Aorta (tissue), 5 donors: ENCODE data around the gene TBX19. TPM values are rescaled to one million over a fixed set of nuclear protein-coding genes. Genes with fewer than 3 reads are reported as not detected.

Experiments used
- ATAC-seq: fragments of 200-7000 bp; cut with Tn5 transposase; one replicate; pipeline ENCODE4 v1.9.1; 2022; ENCODE audit warnings: moderate library complexity; ENCODE audit not compliant: low FRiP score
- DNase-seq, 2 donors: peaks; one replicate each; pipeline ENCODE4 v3.0.0-alpha.2; 2020
- H3K27ac ChIP-seq, 2 donors: one replicate each; pipeline ENCODE4 v1.5.1; 2013; ENCODE audit warnings: low read length in 2 of 2, mild to moderate bottlenecking in 2 of 2, moderate library complexity in 2 of 2, control low read depth in 1 of 2, inconsistent platforms in 1 of 2, low read depth in 1 of 2
- H3K27me3 ChIP-seq, 2 donors: one replicate each; pipeline ENCODE4 v1.6.1; 2013; ENCODE audit warnings: control low read depth in 1 of 2, low read length in 1 of 2, mild to moderate bottlenecking in 1 of 2, moderate library complexity in 1 of 2; ENCODE audit not compliant: insufficient read depth in 2 of 2, control insufficient read depth in 1 of 2
- H3K36me3 ChIP-seq, 2 donors: one replicate each; pipeline ENCODE4 v1.6.1; 2013; ENCODE audit warnings: control low read depth in 1 of 2, low read length in 1 of 2, mild to moderate bottlenecking in 1 of 2; ENCODE audit not compliant: insufficient read depth in 2 of 2, control insufficient read depth in 1 of 2
- H3K4me1 ChIP-seq, 2 donors: one replicate each; pipeline ENCODE4 v1.6.1; 2013; ENCODE audit warnings: low read length in 2 of 2, control low read depth in 1 of 2, mild to moderate bottlenecking in 1 of 2, moderate library complexity in 1 of 2; ENCODE audit not compliant: insufficient read depth in 2 of 2, control insufficient read depth in 1 of 2
- H3K4me3 ChIP-seq, 2 donors: one replicate each; pipeline ENCODE4 v1.5.1; 2013; ENCODE audit warnings: low read length in 2 of 2, control low read depth in 1 of 2, mild to moderate bottlenecking in 1 of 2
- H3K9me3 ChIP-seq: one replicate; pipeline ENCODE4 v1.6.1; 2013; ENCODE audit warnings: mild to moderate bottlenecking, low read length; ENCODE audit not compliant: control insufficient read depth
- WGBS, 2 donors: extraction: QIAGEN DNeasy Blood & Tissue Kit; methylation state at CpG; one replicate each; pipeline ENCODE4 v1.1.7; 2013; 5-methylcytosine and 5-hydroxymethylcytosine counted together
- intact Hi-C, 2 donors: fragments of 100-400 bp; cut with DNase I; formaldehyde crosslinking; loops; one replicate each; pipeline versions ENCODE4 v1.14.2 to v1.15.0; 2022
- polyA plus RNA-seq, 2 donors: library from polyadenylated mRNA; stranded (reverse); fragments of 200-250 nt; gene quantifications; one replicate each; pipeline ENCODE4 v1.2.3, GENCODE V29; 2013
- total RNA-seq, 2 donors: library from RNA; stranded (reverse); fragmentation: NEBNext Ultra II Directional; extraction: Animal tissue kit (Norgen Biotek cat#: 25700); gene quantifications; one replicate each; pipeline ENCODE4 v1.2.1, GENCODE V29; 2021
- donor health status: healthy with polysubstance abuse.
- donor health status: Bipolar disorder and iron deficiency.
- donor health status: DM: no; HTN: no; CAD: no.
- donor health status: DM: no; HTN: no; CAD: no.
- donor health status: DM: yes; HTN: yes; CAD: no.

TBX19 gene
- total and polyA plus RNA-seq, 4 donors = 0.50 to 8.8 (median 4.8) TPM

GRCh38 chr1:168338589-168339503 lies 58.2 kb downstream of the TBX19 start:
- Histone ChIP-seq H3K36me3 (no peaks in the 10 kb centered on the region), H3K4me1 (no peaks in the 10 kb centered on the region), H3K9me3 (no peaks in the 10 kb centered on the region), H3K4me3 (no peak overlapping the region), H3K27ac (no peak overlapping the region), H3K27me3 (no peaks in the 10 kb centered on the region)
- 93 to 95% methylated on average over 13 of the region's 13 CpGs for WGBS, 2 donors
- no peak for ATAC-seq
- intact Hi-C loops = no loop called here
- DNase-seq = no peak

GRCh38 chr1:168340781-168341482 lies 60.3 kb downstream of the TBX19 start:
- Histone ChIP-seq H3K4me1 (no peaks in the 10 kb centered on the region), H3K4me3 (no peak overlapping the region), H3K27me3 (no peaks in the 10 kb centered on the region), H3K27ac (no peak overlapping the region), H3K9me3 (no peaks in the 10 kb centered on the region), H3K36me3 (no peaks in the 10 kb centered on the region)
- intact Hi-C loops = loop anchor here (5.0 to 10.0 kb wide), 3 partner anchors 234 to 1006 kb away; partner anchors contain the start of gene XCL1 (in 1 of the 2)
- ATAC-seq (no peak), DNase-seq (no peak)
- WGBS, 2 donors = 78 to 89% methylated on average over 3 of the region's 3 CpGs

- intact Hi-C loops = loop anchor here (5.0 to 10.0 kb wide), 3 partner anchors 233 to 1006 kb away; partner anchors contain the start of gene XCL1 (in 1 of the 2)
- 39 to 45% methylated on average over 3 of the region's 3 CpGs for WGBS, 2 donors
- ATAC-seq = no peak
Observed at GRCh38 chr1:168341483-168341975, 60.9 kb downstream of the TBX19 start.

GRCh38 chr1:168342572-168343280 lies 62.0 kb downstream of the TBX19 start:
- DNase-seq = peak; percentile 92 to 93
- Histone ChIP-seq H3K4me3 (no peak overlapping the region), H3K4me1 (no peaks in the 10 kb centered on the region), H3K36me3 (no peaks in the 10 kb centered on the region), H3K9me3 (no peaks in the 10 kb centered on the region), H3K27me3 (no peaks in the 10 kb centered on the region), H3K27ac (peak overlapping the region; percentile 0 to 19)
- intact Hi-C loops = loop anchor here (5.0 to 10.0 kb wide), 3 partner anchors 232 to 1005 kb away; partner anchors contain the start of gene XCL1 (in 1 of the 2)
- peak; percentile 96 for ATAC-seq
- WGBS, 2 donors = 3 to 7% methylated on average over 21 of the region's 21 CpGs

More at GRCh38 chr1:168341483-168341975, 60.9 kb downstream of the TBX19 start:
- Histone ChIP-seq H3K9me3 (no peaks in the 10 kb centered on the region), H3K4me3 (no peak overlapping the region), H3K27ac (no peak overlapping the region), H3K27me3 (no peaks in the 10 kb centered on the region), H3K4me1 (no peaks in the 10 kb centered on the region), H3K36me3 (no peaks in the 10 kb centered on the region)
- no peak for DNase-seq

GRCh38 chr1:168343566-168343965 lies 62.9 kb downstream of the TBX19 start:
- Histone ChIP-seq H3K9me3 (no peaks in the 10 kb centered on the region), H3K4me3 (no peak overlapping the region), H3K27ac (no peak overlapping the region), H3K27me3 (no peaks in the 10 kb centered on the region), H3K4me1 (no peaks in the 10 kb centered on the region), H3K36me3 (no peaks in the 10 kb centered on the region)
- no peak for ATAC-seq
- no peak for DNase-seq
- intact Hi-C loops = loop anchor here (5.0 to 10.0 kb wide), 3 partner anchors 231 to 1004 kb away; partner anchors contain the start of gene XCL1 (in 1 of the 2)
- 82 to 88% methylated on average over 6 of the region's 6 CpGs for WGBS, 2 donors

GRCh38 chr1:168344517-168344916 lies 63.8 kb downstream of the TBX19 start:
- Histone ChIP-seq H3K27me3 (no peaks in the 10 kb centered on the region), H3K9me3 (no peaks in the 10 kb centered on the region), H3K27ac (peak overlapping the region in 1 of 2 donors; percentile 11), H3K36me3 (no peaks in the 10 kb centered on the region), H3K4me1 (no peaks in the 10 kb centered on the region), H3K4me3 (no peak overlapping the region)
- intact Hi-C loops = loop anchor here (5.0 to 10.0 kb wide), 3 partner anchors 230 to 1003 kb away; partner anchors contain the start of gene XCL1 (in 1 of the 2)
- ATAC-seq = no peak
- 82 to 86% methylated on average over 4 of the region's 4 CpGs for WGBS, 2 donors
- no peak for DNase-seq

GRCh38 chr1:168345939-168346338 lies 65.3 kb downstream of the TBX19 start:
- WGBS, 2 donors = 97 to 100% methylated on average over 1 of the region's 1 CpG
- no peak for DNase-seq
- H3K9me3 ChIP-seq = no peaks in the 10 kb centered on the region
- ATAC-seq = no peak
- no peaks in the 10 kb centered on the region for H3K36me3 ChIP-seq
- H3K4me1 ChIP-seq = no peaks in the 10 kb centered on the region
- intact Hi-C loops = loop anchor here (10.0 kb wide), 2 partner anchors 229 to 259 kb away; partner anchors contain the start of gene XCL1 (in 1 of the 2)
- no peaks in the 10 kb centered on the region for H3K27me3 ChIP-seq
- no peak overlapping the region for H3K27ac ChIP-seq
- H3K4me3 ChIP-seq = no peak overlapping the region

- no peaks in the 10 kb centered on the region for H3K27me3 ChIP-seq
- intact Hi-C loops = loop anchor here (10.0 kb wide), 2 partner anchors 227 to 257 kb away; partner anchors contain the start of gene XCL1 (in 1 of the 2)
- H3K9me3 ChIP-seq = no peaks in the 10 kb centered on the region
- DNase-seq = no peak
- H3K4me1 ChIP-seq = no peaks in the 10 kb centered on the region
- no peak for ATAC-seq
- no peaks in the 10 kb centered on the region for H3K36me3 ChIP-seq
- no peak overlapping the region for H3K4me3 ChIP-seq
- H3K27ac ChIP-seq = no peak overlapping the region
- WGBS, 2 donors = 94 to 98% methylated on average over 1 of the region's 1 CpG
Observed at GRCh38 chr1:168347630-168348029, 67.0 kb downstream of the TBX19 start.
